ENCODE results near the gene HS3ST3B1. TPM values are rescaled to one million over a fixed set of nuclear protein-coding genes. Genes with fewer than 3 reads are reported as not detected.

HS3ST3B1 gene
- total RNA-seq, 1 donor from 2014 or later, result 4.0 TPM

GRCh38 chr17:14303343-14304221 lies 2.7 kb downstream of the HS3ST3B1 start:
- DNase-seq (ENCODE audit: low spot score), result no peak

GRCh38 chr17:14304222-14304772 lies 3.4 kb downstream of the HS3ST3B1 start:
- no peak for DNase-seq (ENCODE audit: low spot score)

GRCh38 chr17:14304773-14305517 lies 4.1 kb downstream of the HS3ST3B1 start:
- no peak for DNase-seq (ENCODE audit: low spot score)

GRCh38 chr17:14305785-14306496 lies 5.1 kb downstream of the HS3ST3B1 start:
- no peak for DNase-seq (ENCODE audit: low spot score)

GRCh38 chr17:14306596-14306995 lies 5.7 kb downstream of the HS3ST3B1 start:
- DNase-seq (ENCODE audit: low spot score), result no peak

- no peak for DNase-seq (ENCODE audit: low spot score)
These were observed 6.7 kb downstream of the HS3ST3B1 start for GRCh38 chr17:14307560-14308024.

GRCh38 chr17:14308636-14308964 lies 7.7 kb downstream of the HS3ST3B1 start:
- no peak for DNase-seq (ENCODE audit: low spot score)

GRCh38 chr17:14308965-14309879 lies 8.3 kb downstream of the HS3ST3B1 start:
- peak; percentile 95 for DNase-seq (ENCODE audit: low spot score)

- no peak for DNase-seq (ENCODE audit: low spot score)
These were observed 9.2 kb downstream of the HS3ST3B1 start for GRCh38 chr17:14310101-14310500.

- no peak for DNase-seq (ENCODE audit: low spot score)
These were observed 9.7 kb downstream of the HS3ST3B1 start for GRCh38 chr17:14310605-14311004.

GRCh38 chr17:14311186-14311705 lies 10.4 kb downstream of the HS3ST3B1 start:
- no peak for DNase-seq (ENCODE audit: low spot score)

GRCh38 chr17:14311981-14312380 lies 11.1 kb downstream of the HS3ST3B1 start:
- DNase-seq (ENCODE audit: low spot score), result no peak

GRCh38 chr17:14312522-14312921 lies 11.6 kb downstream of the HS3ST3B1 start:
- no peak for DNase-seq (ENCODE audit: low spot score)

GRCh38 chr17:14316126-14316832 lies 15.4 kb downstream of the HS3ST3B1 start:
- DNase-seq (ENCODE audit: low spot score), result no peak

GRCh38 chr17:14317383-14317782 lies 16.5 kb downstream of the HS3ST3B1 start:
- DNase-seq (ENCODE audit: low spot score), result no peak

- no peak for DNase-seq (ENCODE audit: low spot score)
These were observed 17.4 kb downstream of the HS3ST3B1 start for GRCh38 chr17:14318109-14318917.

GRCh38 chr17:14318918-14319205 lies 18.0 kb downstream of the HS3ST3B1 start:
- DNase-seq (ENCODE audit: low spot score), result no peak

GRCh38 chr17:14320098-14320497 lies 19.2 kb downstream of the HS3ST3B1 start:
- DNase-seq (ENCODE audit: low spot score), result no peak

GRCh38 chr17:14320734-14321475 lies 20.0 kb downstream of the HS3ST3B1 start:
- DNase-seq (ENCODE audit: low spot score), result no peak
